Activated T-helper 1 cell treated with anti-CD3 and anti-CD28 coated beads, Interleukin-12 subunit alpha, Interleukin-12 subunit beta, Interleukin-2, Interleukin-4 antibody, amounts not matched to agents 30 ng/mL and 10 ng/mL and 1 ng/mL, durations not matched to agents 14 hours and 24 hours and 36 hours (primary cell): ENCODE measurements around the gene PGAP3. TPM values are rescaled to one million over a fixed set of nuclear protein-coding genes. Genes with fewer than 3 reads are reported as not detected.
"Not testable (repeated sequence)": the region's sequence is repeated elsewhere in the genome, so short reads cannot be mapped to it uniquely, and the experiment has no call there.

Experiments used
- DNase-seq: peaks from one replicate; pipeline ENCODE4 v3.0.0; 2021; ENCODE audit warnings: low spot score
- H3K27ac Mint-ChIP-seq: one replicate; pipeline ENCODE4 v1.8.0; 2021; ENCODE audit warnings: mild to moderate bottlenecking, mixed read lengths
- H3K27me3 Mint-ChIP-seq: one replicate; pipeline ENCODE4 v1.8.0; 2022; ENCODE audit warnings: mild to moderate bottlenecking, moderate library complexity, mixed read lengths; ENCODE audit not compliant: insufficient read depth
- H3K36me3 Mint-ChIP-seq: one replicate; pipeline ENCODE4 v1.8.0; 2021; ENCODE audit warnings: low read depth, mixed read lengths
- H3K4me1 Mint-ChIP-seq: one replicate; pipeline ENCODE4 v1.8.0; 2021; ENCODE audit warnings: low read depth, mixed read lengths
- H3K4me3 Mint-ChIP-seq: one replicate; pipeline ENCODE4 v1.8.0; 2021; ENCODE audit warnings: mild to moderate bottlenecking, moderate library complexity, mixed read lengths
- H3K9me3 Mint-ChIP-seq: one replicate; pipeline ENCODE4 v1.8.0; 2021; ENCODE audit warnings: mixed read lengths
- intact Hi-C: fragments of 100-400 bp; cut with micrococcal nuclease; formaldehyde crosslinking; loops from one replicate; pipeline ENCODE4 v1.15.1; 2024
- total RNA-seq: library from RNA; stranded (reverse); gene quantifications from 2 replicates; pipeline ENCODE4 v1.2.3, GENCODE V29; 2022

PGAP3 gene, protein sequence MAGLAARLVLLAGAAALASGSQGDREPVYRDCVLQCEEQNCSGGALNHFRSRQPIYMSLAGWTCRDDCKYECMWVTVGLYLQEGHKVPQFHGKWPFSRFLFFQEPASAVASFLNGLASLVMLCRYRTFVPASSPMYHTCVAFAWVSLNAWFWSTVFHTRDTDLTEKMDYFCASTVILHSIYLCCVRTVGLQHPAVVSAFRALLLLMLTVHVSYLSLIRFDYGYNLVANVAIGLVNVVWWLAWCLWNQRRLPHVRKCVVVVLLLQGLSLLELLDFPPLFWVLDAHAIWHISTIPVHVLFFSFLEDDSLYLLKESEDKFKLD
- total RNA-seq: 14.4 and 16.9 TPM in 2 replicates

DNA sequence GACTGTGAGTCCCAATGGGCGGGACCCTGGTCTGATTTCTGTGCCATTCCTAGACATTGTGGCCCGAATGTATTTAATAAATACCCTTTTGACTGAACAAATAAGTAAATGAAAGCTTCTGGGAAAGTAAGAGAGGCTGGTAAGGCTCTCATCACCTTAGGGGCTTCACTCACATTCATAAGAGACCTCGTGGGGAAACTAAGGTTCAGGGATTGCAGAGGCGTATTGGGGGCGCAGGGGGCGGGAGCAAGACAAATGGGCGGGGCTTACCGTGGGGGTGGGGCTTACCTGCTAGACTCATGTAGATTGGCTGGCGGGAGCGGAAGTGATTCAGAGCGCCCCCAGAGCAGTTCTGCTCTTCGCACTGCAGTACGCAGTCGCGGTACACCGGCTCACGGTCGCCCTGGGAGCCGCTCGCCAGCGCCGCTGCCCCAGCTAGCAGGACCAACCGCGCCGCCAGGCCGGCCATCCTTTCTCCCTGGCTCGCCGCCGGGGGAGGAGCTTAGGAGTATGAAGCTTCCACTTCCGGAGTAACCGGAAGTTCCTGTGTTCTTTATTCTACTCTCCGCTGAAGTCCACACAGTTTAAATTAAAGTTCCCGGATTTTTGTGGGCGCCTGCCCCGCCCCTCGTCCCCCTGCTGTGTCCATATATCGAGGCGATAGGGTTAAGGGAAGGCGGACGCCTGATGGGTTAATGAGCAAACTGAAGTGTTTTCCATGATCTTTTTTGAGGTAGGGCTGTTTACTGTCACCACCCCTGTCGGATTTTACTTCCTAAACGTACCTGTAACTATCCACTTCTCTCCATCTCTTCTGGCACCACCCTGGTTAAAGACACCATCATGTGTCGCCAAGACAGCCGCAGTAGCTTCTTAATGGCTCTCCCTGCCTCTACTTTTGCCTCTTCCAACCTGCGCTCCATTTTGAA lies at the start of gene PGAP3:
PGAP3 (minus strand) TSS at position 512 of the 929 bp plus-strand sequence; CDS start at position 469, 43 bp downstream.
- peak within 1 kb of the TSS; percentile 94 for H3K4me3 Mint-ChIP-seq
- peaks cover 14% of the 10 kb centered on the region for H3K36me3 Mint-ChIP-seq
- intact Hi-C loops: loop anchor here (1.0 to 5.0 kb wide), 7 partner anchors 9 to 293 kb away; partner anchors contain the start of genes CDK12, IKZF3, MIEN1 and PSMD3
- peak within 1 kb of the TSS; percentile 69 for H3K27ac Mint-ChIP-seq
- DNase-seq: peak; percentile 73
- no peaks in the 10 kb centered on the region for H3K9me3 Mint-ChIP-seq
- no peaks in the 10 kb centered on the region for H3K27me3 Mint-ChIP-seq
- H3K4me1 Mint-ChIP-seq: peaks cover 22% of the 10 kb centered on the region

DNA sequence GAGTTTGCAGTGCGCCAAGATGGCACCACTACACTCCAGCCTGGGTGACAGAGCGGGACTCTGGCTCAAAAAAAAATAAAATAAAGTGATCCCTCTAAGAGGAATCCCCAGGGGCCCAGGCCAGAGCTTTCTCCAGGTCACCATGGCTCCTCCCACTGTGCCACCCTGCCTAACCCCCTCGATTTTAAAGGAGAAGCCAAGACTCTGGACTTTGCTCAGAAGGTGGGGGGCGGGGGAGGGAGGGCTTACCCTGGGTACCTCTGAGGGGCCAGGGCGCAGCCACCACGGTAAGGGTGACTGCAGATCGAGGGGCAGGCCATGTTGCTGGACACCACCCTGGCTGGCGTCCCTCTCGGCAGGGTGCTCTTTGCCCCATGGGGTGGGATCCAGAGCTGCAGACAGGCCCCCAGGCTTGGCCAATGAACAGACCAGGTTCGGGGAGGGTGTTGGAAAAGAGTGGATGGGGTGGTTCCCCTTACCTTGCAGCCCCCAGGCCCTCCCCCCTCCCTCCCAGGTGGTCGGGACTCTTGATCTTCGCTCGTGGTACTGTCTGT lies 49.4 kb upstream of the PGAP3 start:
- intact Hi-C loops: no loop called here
- peaks cover 24% of the 10 kb centered on the region for H3K27me3 Mint-ChIP-seq

DNA sequence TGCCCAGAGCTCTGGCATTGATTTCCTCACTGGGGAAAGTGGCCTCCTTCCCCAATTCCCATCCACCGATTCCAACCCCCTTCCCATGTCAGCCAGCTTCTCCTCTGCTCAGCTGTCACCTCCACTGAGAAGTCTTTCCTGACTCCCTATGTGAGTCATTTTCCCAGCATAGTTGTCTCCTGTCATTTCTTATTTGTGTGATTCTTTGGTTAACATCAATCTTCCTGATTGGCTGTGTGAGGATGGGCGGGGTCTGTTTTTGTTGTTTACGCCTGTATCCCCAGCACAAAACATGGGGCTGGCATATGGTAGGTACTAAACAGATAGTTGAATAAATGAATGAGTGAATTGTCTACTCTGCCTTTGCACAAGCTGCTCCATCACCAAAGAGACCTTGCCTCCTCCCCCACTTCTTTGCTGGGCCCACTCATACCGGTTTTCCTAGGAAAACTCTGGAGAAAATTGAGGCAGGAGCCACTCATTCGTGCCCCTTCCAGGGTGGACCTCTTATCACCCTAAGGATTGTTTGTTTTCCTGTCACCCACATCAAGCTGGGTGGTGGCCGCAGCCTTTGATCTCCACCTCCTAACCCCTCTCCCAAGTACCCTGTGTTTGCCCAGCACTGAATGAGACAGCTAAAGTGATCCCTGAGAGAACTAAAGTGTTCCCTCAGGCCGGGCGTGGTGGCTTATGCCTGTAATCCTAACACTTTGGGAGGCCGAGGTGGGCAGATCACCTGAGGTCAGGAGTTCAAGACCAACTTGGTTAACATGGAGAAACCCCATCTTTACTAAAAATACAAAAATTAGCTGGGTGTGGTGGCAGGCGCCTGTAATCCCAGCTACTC lies 48.7 kb upstream of the PGAP3 start:
- no peak for DNase-seq
- no peaks in the 10 kb centered on the region for H3K9me3 Mint-ChIP-seq
- peak overlapping the region; percentile 5 for H3K27ac Mint-ChIP-seq
- H3K36me3 Mint-ChIP-seq: no peaks in the 10 kb centered on the region
- H3K4me3 Mint-ChIP-seq: no peak overlapping the region
- intact Hi-C loops: no loop called here
- H3K4me1 Mint-ChIP-seq: peaks cover 33% of the 10 kb centered on the region
- peaks cover 24% of the 10 kb centered on the region for H3K27me3 Mint-ChIP-seq

More for the DNA sequence above, 49.4 kb upstream of the PGAP3 start:
- H3K36me3 Mint-ChIP-seq: no peaks in the 10 kb centered on the region
- H3K4me1 Mint-ChIP-seq: peaks cover 33% of the 10 kb centered on the region
- no peak overlapping the region for H3K4me3 Mint-ChIP-seq
- H3K9me3 Mint-ChIP-seq: no peaks in the 10 kb centered on the region
- H3K27ac Mint-ChIP-seq: no peak overlapping the region
- no peak for DNase-seq

DNA sequence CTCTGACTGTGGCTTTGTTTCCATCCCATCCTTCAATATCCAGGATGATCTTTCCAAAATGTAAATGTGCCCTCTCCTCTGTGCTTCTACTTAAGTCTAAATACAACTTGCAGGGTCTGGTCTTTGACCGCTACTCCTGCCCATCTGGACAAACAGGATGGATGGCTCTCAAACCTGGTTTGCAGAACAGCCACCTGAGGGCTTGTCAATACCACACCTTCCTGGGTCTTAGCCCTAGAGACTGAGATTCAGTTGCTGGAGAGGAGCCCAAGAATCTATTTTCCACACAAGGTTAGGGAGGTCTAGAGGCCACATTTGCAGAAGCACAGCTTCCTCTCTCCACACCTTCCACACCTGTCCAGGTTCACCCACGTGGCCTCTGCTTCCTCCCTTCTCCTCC lies 48.0 kb upstream of the PGAP3 start:
- no peak for DNase-seq
- Mint-ChIP-seq H3K27me3 (peaks cover 24% of the 10 kb centered on the region), H3K36me3 (no peaks in the 10 kb centered on the region), H3K9me3 (no peaks in the 10 kb centered on the region), H3K27ac (no peak overlapping the region), H3K4me1 (peaks cover 33% of the 10 kb centered on the region), H3K4me3 (no peak overlapping the region)
- intact Hi-C loops: no loop called here

DNA sequence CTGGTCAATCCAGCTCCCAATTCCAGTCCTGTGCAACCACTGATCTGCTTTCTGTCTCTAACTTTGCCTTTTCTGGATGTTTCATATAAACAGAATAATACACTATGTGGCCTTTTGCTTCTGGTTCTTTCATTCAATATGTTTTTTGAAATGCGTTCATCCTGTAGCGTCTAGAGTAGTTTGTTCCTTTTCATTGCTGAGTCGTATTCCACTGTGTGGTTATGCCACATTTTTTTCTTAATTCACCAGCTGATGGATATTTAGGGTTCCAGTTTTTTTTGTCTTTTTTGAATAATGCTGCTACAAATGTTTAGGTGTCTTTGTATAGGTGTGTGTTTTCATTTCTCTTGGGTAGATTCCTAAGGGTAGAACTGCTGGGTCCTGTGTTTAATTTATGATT lies 44.7 kb upstream of the PGAP3 start:
- H3K27ac Mint-ChIP-seq: no peak overlapping the region
- peaks cover 22% of the 10 kb centered on the region for H3K4me1 Mint-ChIP-seq
- intact Hi-C loops: no loop called here
- peaks cover 4% of the 10 kb centered on the region for H3K36me3 Mint-ChIP-seq
- peak overlapping the region; percentile 20 for H3K4me3 Mint-ChIP-seq
- H3K27me3 Mint-ChIP-seq: peaks cover 18% of the 10 kb centered on the region
- no peaks in the 10 kb centered on the region for H3K9me3 Mint-ChIP-seq
- no peak for DNase-seq

DNA sequence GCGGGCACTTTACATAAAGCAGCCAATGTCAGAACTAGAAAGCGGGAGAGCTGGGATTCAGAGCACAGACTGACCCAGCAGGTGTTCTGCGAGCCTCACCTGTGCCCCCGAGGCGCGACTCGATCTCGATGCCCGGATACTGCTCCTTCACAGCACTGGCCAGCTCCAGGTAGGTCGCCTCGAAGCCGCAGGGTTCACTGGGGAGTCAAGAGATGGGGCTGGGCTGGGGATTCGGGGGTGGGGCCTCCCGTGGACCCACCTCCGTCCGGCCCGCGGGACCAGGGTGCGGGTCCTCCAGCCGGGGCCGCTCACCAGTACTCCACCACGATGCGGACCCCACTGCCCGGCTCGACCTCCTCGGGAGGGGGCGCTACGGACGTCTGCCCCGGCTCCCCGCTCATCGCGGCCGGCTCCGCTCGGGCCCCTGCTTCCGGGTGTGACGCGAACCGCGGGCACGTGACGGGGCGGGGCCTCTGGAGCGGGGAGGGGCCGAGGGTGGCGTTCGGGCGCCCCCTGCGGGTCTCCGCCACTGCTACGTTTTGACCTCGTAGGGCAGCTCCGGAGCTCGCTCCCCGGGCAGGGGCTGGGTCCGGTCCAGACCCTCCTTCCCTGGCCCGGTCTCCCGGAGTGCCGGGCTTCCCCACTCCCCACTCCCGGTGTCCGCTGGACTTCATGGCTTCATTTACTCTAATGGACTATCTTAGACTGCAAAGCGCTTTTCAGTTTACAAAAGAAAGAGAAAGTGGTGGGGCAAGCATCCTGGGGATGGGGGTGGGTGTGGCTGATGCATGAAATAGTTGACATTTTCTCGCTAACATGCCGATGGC lies 42.5 kb upstream of the PGAP3 start, which contains the start of gene MIEN1:
MIEN1 (minus strand) TSS at position 438 of the 827 bp plus-strand sequence; CDS start at position 401, 37 bp downstream.
- Mint-ChIP-seq H3K4me3 (peak within 1 kb of the TSS; percentile 92), H3K9me3 (no peaks in the 10 kb centered on the region), H3K4me1 (peaks cover 11% of the 10 kb centered on the region), H3K27ac (peak within 1 kb of the TSS; percentile 85), H3K36me3 (peaks cover 4% of the 10 kb centered on the region), H3K27me3 (peaks cover 7% of the 10 kb centered on the region)
- peak; percentile 90 for DNase-seq
- intact Hi-C loops: loop anchor here (1.0 kb wide), 8 partner anchors 8 to 324 kb away; partner anchors contain the start of genes IKZF3, MED24, PGAP3 and PSMD3

DNA sequence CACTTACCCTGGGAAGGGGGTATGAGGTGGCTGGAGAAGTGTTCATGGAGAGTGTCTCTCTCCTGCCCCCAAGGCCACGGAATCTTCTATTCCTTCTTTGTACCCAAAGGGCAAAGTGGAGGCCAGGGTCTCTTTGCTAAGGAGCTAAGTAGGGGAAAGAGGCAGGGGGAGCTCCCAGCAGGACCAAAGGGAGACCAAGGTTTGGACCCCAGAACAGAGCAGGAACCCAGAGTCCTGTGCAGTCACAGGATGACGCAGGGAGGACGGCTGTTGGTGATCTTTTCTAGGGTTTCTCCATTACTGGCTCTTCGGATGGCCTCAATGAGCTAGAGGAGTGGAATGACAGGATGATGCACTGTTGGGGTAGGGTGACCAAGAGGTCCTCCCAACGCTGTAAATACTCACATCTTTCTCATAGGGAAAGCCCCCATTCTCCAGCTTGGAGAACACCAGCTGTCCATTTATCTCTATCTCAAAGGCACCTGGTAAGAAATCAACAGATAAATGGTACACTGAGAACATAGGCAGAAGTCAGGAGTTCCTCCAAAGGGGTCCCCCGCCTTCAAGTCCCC lies 41.5 kb upstream of the PGAP3 start:
- Mint-ChIP-seq H3K4me3 (peak overlapping the region; percentile 92), H3K4me1 (peaks cover 11% of the 10 kb centered on the region), H3K9me3 (no peaks in the 10 kb centered on the region), H3K27me3 (peaks cover 7% of the 10 kb centered on the region), H3K27ac (peak overlapping the region; percentile 85), H3K36me3 (peaks cover 4% of the 10 kb centered on the region)
- DNase-seq: no peak
- intact Hi-C loops: no loop called here

DNA sequence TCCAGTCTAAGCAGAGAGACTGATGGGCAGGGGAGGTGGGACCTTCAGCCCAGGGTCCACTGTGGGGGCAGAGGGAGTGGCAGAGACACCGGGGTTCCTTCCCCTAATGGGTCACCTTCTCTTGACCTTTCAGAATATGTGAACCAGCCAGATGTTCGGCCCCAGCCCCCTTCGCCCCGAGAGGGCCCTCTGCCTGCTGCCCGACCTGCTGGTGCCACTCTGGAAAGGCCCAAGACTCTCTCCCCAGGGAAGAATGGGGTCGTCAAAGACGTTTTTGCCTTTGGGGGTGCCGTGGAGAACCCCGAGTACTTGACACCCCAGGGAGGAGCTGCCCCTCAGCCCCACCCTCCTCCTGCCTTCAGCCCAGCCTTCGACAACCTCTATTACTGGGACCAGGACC lies 39.7 kb upstream of the PGAP3 start:
- Mint-ChIP-seq H3K36me3 (peaks cover 4% of the 10 kb centered on the region), H3K4me1 (peaks cover 11% of the 10 kb centered on the region), H3K27ac (no peak overlapping the region), H3K9me3 (no peaks in the 10 kb centered on the region), H3K27me3 (no peaks in the 10 kb centered on the region), H3K4me3 (no peak overlapping the region)
- intact Hi-C loops: no loop called here
- DNase-seq: no peak

DNA sequence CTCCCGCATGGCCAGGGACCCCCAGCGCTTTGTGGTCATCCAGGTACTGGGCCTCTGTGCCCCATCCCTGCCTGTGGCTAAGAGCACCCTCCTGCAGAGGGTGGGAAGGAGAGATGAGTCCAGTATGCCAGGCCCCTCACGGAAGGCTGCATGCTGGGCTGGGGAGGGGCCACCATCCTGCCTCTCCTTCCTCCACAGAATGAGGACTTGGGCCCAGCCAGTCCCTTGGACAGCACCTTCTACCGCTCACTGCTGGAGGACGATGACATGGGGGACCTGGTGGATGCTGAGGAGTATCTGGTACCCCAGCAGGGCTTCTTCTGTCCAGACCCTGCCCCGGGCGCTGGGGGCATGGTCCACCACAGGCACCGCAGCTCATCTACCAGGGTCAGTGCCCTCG lies 38.8 kb upstream of the PGAP3 start:
- Mint-ChIP-seq H3K4me1 (peaks cover 11% of the 10 kb centered on the region), H3K27ac (no peak overlapping the region), H3K4me3 (no peak overlapping the region), H3K36me3 (peaks cover 4% of the 10 kb centered on the region), H3K9me3 (no peaks in the 10 kb centered on the region), H3K27me3 (no peaks in the 10 kb centered on the region)
- DNase-seq: no peak
- intact Hi-C loops: no loop called here

DNA sequence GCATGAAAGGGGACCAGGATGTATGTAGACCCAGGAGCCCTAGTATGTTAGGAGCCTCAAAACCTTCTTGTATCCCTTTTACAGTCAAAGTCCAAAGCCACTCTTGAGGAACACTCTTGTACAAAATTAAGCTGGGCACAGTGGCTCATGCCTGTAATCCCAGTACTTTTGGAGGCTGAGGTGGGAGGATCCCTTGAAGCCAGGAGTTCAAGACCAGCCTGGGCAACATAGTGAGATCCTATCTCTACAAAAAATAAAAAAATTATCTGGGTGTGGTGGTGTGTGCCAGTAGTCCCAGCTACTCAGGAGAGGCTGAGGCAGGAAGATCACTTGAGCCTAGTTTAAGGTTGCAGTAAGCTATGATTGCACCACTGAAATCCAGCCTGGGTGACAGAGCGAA lies 38.1 kb upstream of the PGAP3 start:
- H3K36me3 Mint-ChIP-seq, H3K27ac Mint-ChIP-seq, intact Hi-C loops, H3K9me3 Mint-ChIP-seq, H3K4me3 Mint-ChIP-seq, DNase-seq, H3K27me3 Mint-ChIP-seq: not testable (repeated sequence)
- peaks cover 11% of the 10 kb centered on the region for H3K4me1 Mint-ChIP-seq

DNA sequence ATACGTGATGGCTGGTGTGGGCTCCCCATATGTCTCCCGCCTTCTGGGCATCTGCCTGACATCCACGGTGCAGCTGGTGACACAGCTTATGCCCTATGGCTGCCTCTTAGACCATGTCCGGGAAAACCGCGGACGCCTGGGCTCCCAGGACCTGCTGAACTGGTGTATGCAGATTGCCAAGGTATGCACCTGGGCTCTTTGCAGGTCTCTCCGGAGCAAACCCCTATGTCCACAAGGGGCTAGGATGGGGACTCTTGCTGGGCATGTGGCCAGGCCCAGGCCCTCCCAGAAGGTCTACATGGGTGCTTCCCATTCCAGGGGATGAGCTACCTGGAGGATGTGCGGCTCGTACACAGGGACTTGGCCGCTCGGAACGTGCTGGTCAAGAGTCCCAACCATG lies 36.9 kb upstream of the PGAP3 start:
- Mint-ChIP-seq H3K27me3 (peaks cover 2% of the 10 kb centered on the region), H3K9me3 (no peaks in the 10 kb centered on the region), H3K4me3 (no peak overlapping the region), H3K36me3 (peaks cover 4% of the 10 kb centered on the region), H3K4me1 (peaks cover 13% of the 10 kb centered on the region), H3K27ac (peak overlapping the region; percentile 44)
- DNase-seq: no peak
- intact Hi-C loops: no loop called here
